ENCODE measurements around the gene PADI1. TPM values are rescaled to one million over a fixed set of nuclear protein-coding genes. Genes with fewer than 3 reads are reported as not detected.

PADI1 gene
- total RNA-seq, 1 donor from 2014 or later = not detected

GRCh38 chr1:17248781-17249180 is 43.9 kb downstream of the PADI1 start, which contains the start of gene PADI3:
Gene PADI3 (plus strand): TSS chr1:17249098. CDS start chr1:17249138, 40 bp downstream.
- Histone ChIP-seq H3K27ac (ENCODE audit: low read depth, low read length) (no peak within 1 kb of the TSS), H3K9ac (ENCODE audit: low read depth in 1 of 3, low read length in 3 of 3) (no peak within 1 kb of the TSS), H3K4me1 (ENCODE audit: control insufficient read depth in 3 of 3, insufficient read depth in 3 of 3, low read length in 3 of 3) (no peaks in the 10 kb centered on the region), H3K4me3 (ENCODE audit: low read length in 3 of 3) (no peak within 1 kb of the TSS), H3K9me3 (ENCODE audit: control insufficient read depth in 3 of 3, low read length in 3 of 3) (no peaks in the 10 kb centered on the region), H3K27me3 (ENCODE audit: control insufficient read depth in 3 of 3, insufficient read depth in 3 of 3, low read length in 3 of 3) (peaks cover 0 to 18% (median 15%) of the 10 kb centered on the region in 3 donors), H3K36me3 (ENCODE audit: control insufficient read depth in 3 of 3, insufficient read depth in 3 of 3, low read length in 3 of 3) (no peaks in the 10 kb centered on the region)

GRCh38 chr1:17250601-17251000 is 45.7 kb downstream of the PADI1 start:
- no peak overlapping the region for H3K4me3 ChIP-seq (ENCODE audit: low read length in 3 of 3)
- no peaks in the 10 kb centered on the region for H3K4me1 ChIP-seq (ENCODE audit: control insufficient read depth in 3 of 3, insufficient read depth in 3 of 3, low read length in 3 of 3)
- H3K27me3 ChIP-seq (ENCODE audit: control insufficient read depth in 3 of 3, insufficient read depth in 3 of 3, low read length in 3 of 3) = peaks cover 6 to 26% (median 16%) of the 10 kb centered on the region in 3 donors
- H3K9me3 ChIP-seq (ENCODE audit: control insufficient read depth in 3 of 3, low read length in 3 of 3) = no peaks in the 10 kb centered on the region
- H3K27ac ChIP-seq (ENCODE audit: low read depth, low read length) = no peak overlapping the region
- H3K36me3 ChIP-seq (ENCODE audit: control insufficient read depth in 3 of 3, insufficient read depth in 3 of 3, low read length in 3 of 3) = no peaks in the 10 kb centered on the region
- no peak overlapping the region for H3K9ac ChIP-seq (ENCODE audit: low read depth in 1 of 3, low read length in 3 of 3)

- Histone ChIP-seq H3K27ac (ENCODE audit: low read depth, low read length) (no peak overlapping the region), H3K4me1 (ENCODE audit: control insufficient read depth in 3 of 3, insufficient read depth in 3 of 3, low read length in 3 of 3) (no peaks in the 10 kb centered on the region), H3K27me3 (ENCODE audit: control insufficient read depth in 3 of 3, insufficient read depth in 3 of 3, low read length in 3 of 3) (peaks cover 12 to 32% (median 23%) of the 10 kb centered on the region in 3 donors), H3K9me3 (ENCODE audit: control insufficient read depth in 3 of 3, low read length in 3 of 3) (no peaks in the 10 kb centered on the region), H3K36me3 (ENCODE audit: control insufficient read depth in 3 of 3, insufficient read depth in 3 of 3, low read length in 3 of 3) (no peaks in the 10 kb centered on the region), H3K4me3 (ENCODE audit: low read length in 3 of 3) (no peak overlapping the region), H3K9ac (ENCODE audit: low read depth in 1 of 3, low read length in 3 of 3) (no peak overlapping the region)
Observed at GRCh38 chr1:17251246-17251645, 46.3 kb downstream of the PADI1 start.

- Histone ChIP-seq H3K4me3 (ENCODE audit: low read length in 3 of 3) (no peak overlapping the region), H3K27me3 (ENCODE audit: control insufficient read depth in 3 of 3, insufficient read depth in 3 of 3, low read length in 3 of 3) (peaks cover 12 to 32% (median 27%) of the 10 kb centered on the region in 3 donors), H3K27ac (ENCODE audit: low read depth, low read length) (no peak overlapping the region), H3K4me1 (ENCODE audit: control insufficient read depth in 3 of 3, insufficient read depth in 3 of 3, low read length in 3 of 3) (no peaks in the 10 kb centered on the region), H3K36me3 (ENCODE audit: control insufficient read depth in 3 of 3, insufficient read depth in 3 of 3, low read length in 3 of 3) (no peaks in the 10 kb centered on the region), H3K9ac (ENCODE audit: low read depth in 1 of 3, low read length in 3 of 3) (no peak overlapping the region), H3K9me3 (ENCODE audit: control insufficient read depth in 3 of 3, low read length in 3 of 3) (no peaks in the 10 kb centered on the region)
Observed at GRCh38 chr1:17251701-17252376, 46.9 kb downstream of the PADI1 start.

- Histone ChIP-seq H3K36me3 (ENCODE audit: control insufficient read depth in 3 of 3, insufficient read depth in 3 of 3, low read length in 3 of 3) (no peaks in the 10 kb centered on the region), H3K27me3 (ENCODE audit: control insufficient read depth in 3 of 3, insufficient read depth in 3 of 3, low read length in 3 of 3) (peaks cover 17 to 45% (median 41%) of the 10 kb centered on the region in 3 donors), H3K4me3 (ENCODE audit: low read length in 3 of 3) (no peak overlapping the region), H3K4me1 (ENCODE audit: control insufficient read depth in 3 of 3, insufficient read depth in 3 of 3, low read length in 3 of 3) (no peaks in the 10 kb centered on the region), H3K9ac (ENCODE audit: low read depth in 1 of 3, low read length in 3 of 3) (no peak overlapping the region), H3K27ac (ENCODE audit: low read depth, low read length) (no peak overlapping the region), H3K9me3 (ENCODE audit: control insufficient read depth in 3 of 3, low read length in 3 of 3) (no peaks in the 10 kb centered on the region)
Observed at GRCh38 chr1:17255336-17255735, 50.4 kb downstream of the PADI1 start.

- Histone ChIP-seq H3K27ac (ENCODE audit: low read depth, low read length) (no peak overlapping the region), H3K4me3 (ENCODE audit: low read length in 3 of 3) (no peak overlapping the region), H3K36me3 (ENCODE audit: control insufficient read depth in 3 of 3, insufficient read depth in 3 of 3, low read length in 3 of 3) (no peaks in the 10 kb centered on the region), H3K9me3 (ENCODE audit: control insufficient read depth in 3 of 3, low read length in 3 of 3) (no peaks in the 10 kb centered on the region), H3K27me3 (ENCODE audit: control insufficient read depth in 3 of 3, insufficient read depth in 3 of 3, low read length in 3 of 3) (peaks cover 17 to 43% (median 41%) of the 10 kb centered on the region in 3 donors), H3K4me1 (ENCODE audit: control insufficient read depth in 3 of 3, insufficient read depth in 3 of 3, low read length in 3 of 3) (no peaks in the 10 kb centered on the region), H3K9ac (ENCODE audit: low read depth in 1 of 3, low read length in 3 of 3) (no peak overlapping the region)
Observed at GRCh38 chr1:17258116-17258757, 53.3 kb downstream of the PADI1 start.

GRCh38 chr1:17258758-17259130 is 53.8 kb downstream of the PADI1 start:
- Histone ChIP-seq H3K9ac (ENCODE audit: low read depth in 1 of 3, low read length in 3 of 3) (no peak overlapping the region), H3K36me3 (ENCODE audit: control insufficient read depth in 3 of 3, insufficient read depth in 3 of 3, low read length in 3 of 3) (no peaks in the 10 kb centered on the region), H3K27me3 (ENCODE audit: control insufficient read depth in 3 of 3, insufficient read depth in 3 of 3, low read length in 3 of 3) (peaks cover 17 to 43% (median 41%) of the 10 kb centered on the region in 3 donors), H3K27ac (ENCODE audit: low read depth, low read length) (no peak overlapping the region), H3K9me3 (ENCODE audit: control insufficient read depth in 3 of 3, low read length in 3 of 3) (no peaks in the 10 kb centered on the region), H3K4me3 (ENCODE audit: low read length in 3 of 3) (no peak overlapping the region), H3K4me1 (ENCODE audit: control insufficient read depth in 3 of 3, insufficient read depth in 3 of 3, low read length in 3 of 3) (no peaks in the 10 kb centered on the region)

- no peak overlapping the region for H3K27ac ChIP-seq (ENCODE audit: low read depth, low read length)
- peaks cover 17 to 43% (median 41%) of the 10 kb centered on the region in 3 donors for H3K27me3 ChIP-seq (ENCODE audit: control insufficient read depth in 3 of 3, insufficient read depth in 3 of 3, low read length in 3 of 3)
- H3K9me3 ChIP-seq (ENCODE audit: control insufficient read depth in 3 of 3, low read length in 3 of 3) = no peaks in the 10 kb centered on the region
- H3K4me3 ChIP-seq (ENCODE audit: low read length in 3 of 3) = no peak overlapping the region
- no peaks in the 10 kb centered on the region for H3K36me3 ChIP-seq (ENCODE audit: control insufficient read depth in 3 of 3, insufficient read depth in 3 of 3, low read length in 3 of 3)
- no peaks in the 10 kb centered on the region for H3K4me1 ChIP-seq (ENCODE audit: control insufficient read depth in 3 of 3, insufficient read depth in 3 of 3, low read length in 3 of 3)
- no peak overlapping the region for H3K9ac ChIP-seq (ENCODE audit: low read depth in 1 of 3, low read length in 3 of 3)
Observed at GRCh38 chr1:17259233-17259873, 54.4 kb downstream of the PADI1 start.

GRCh38 chr1:17260264-17260663 is 55.3 kb downstream of the PADI1 start:
- H3K27ac ChIP-seq (ENCODE audit: low read depth, low read length) = no peak overlapping the region
- no peaks in the 10 kb centered on the region for H3K36me3 ChIP-seq (ENCODE audit: control insufficient read depth in 3 of 3, insufficient read depth in 3 of 3, low read length in 3 of 3)
- no peak overlapping the region for H3K9ac ChIP-seq (ENCODE audit: low read depth in 1 of 3, low read length in 3 of 3)
- H3K9me3 ChIP-seq (ENCODE audit: control insufficient read depth in 3 of 3, low read length in 3 of 3) = no peaks in the 10 kb centered on the region
- no peaks in the 10 kb centered on the region for H3K4me1 ChIP-seq (ENCODE audit: control insufficient read depth in 3 of 3, insufficient read depth in 3 of 3, low read length in 3 of 3)
- peaks cover 15 to 43% (median 36%) of the 10 kb centered on the region in 3 donors for H3K27me3 ChIP-seq (ENCODE audit: control insufficient read depth in 3 of 3, insufficient read depth in 3 of 3, low read length in 3 of 3)
- no peak overlapping the region for H3K4me3 ChIP-seq (ENCODE audit: low read length in 3 of 3)

GRCh38 chr1:17260738-17261137 is 55.8 kb downstream of the PADI1 start:
- Histone ChIP-seq H3K9ac (ENCODE audit: low read depth in 1 of 3, low read length in 3 of 3) (no peak overlapping the region), H3K27ac (ENCODE audit: low read depth, low read length) (no peak overlapping the region), H3K4me1 (ENCODE audit: control insufficient read depth in 3 of 3, insufficient read depth in 3 of 3, low read length in 3 of 3) (no peaks in the 10 kb centered on the region), H3K27me3 (ENCODE audit: control insufficient read depth in 3 of 3, insufficient read depth in 3 of 3, low read length in 3 of 3) (peaks cover 10 to 40% (median 32%) of the 10 kb centered on the region in 3 donors), H3K4me3 (ENCODE audit: low read length in 3 of 3) (no peak overlapping the region), H3K36me3 (ENCODE audit: control insufficient read depth in 3 of 3, insufficient read depth in 3 of 3, low read length in 3 of 3) (no peaks in the 10 kb centered on the region), H3K9me3 (ENCODE audit: control insufficient read depth in 3 of 3, low read length in 3 of 3) (no peaks in the 10 kb centered on the region)
